C4-2B (cell line): ENCODE measurements around the gene ANKRD44.

ENCODE experiments used
- H3K27ac ChIP-seq: fragments of 450-650 bp; 2 replicates; pipeline ENCODE4 v1.5.1; 2017
- CTCF ChIP-seq: fragments of 450-650 bp; conservative IDR thresholded peaks from 2 replicates; pipeline ENCODE4 v1.5.1; 2017; ENCODE audit warnings: mild to moderate bottlenecking
- ZFX ChIP-seq: fragments of 450-650 bp; IDR thresholded peaks from 2 replicates; pipeline ENCODE4 v1.6.1; 2017

ANKRD44 gene

GRCh38 chr2:197103363-197103762 is 207.2 kb downstream of the ANKRD44 start:
- TF ChIP-seq CTCF = no peak
- TF ChIP-seq ZFX = no peak
- no peak overlapping the region for H3K27ac ChIP-seq

GRCh38 chr2:197102231-197102630 is 208.3 kb downstream of the ANKRD44 start:
- no peak overlapping the region for H3K27ac ChIP-seq
- TF ChIP-seq ZFX = no peak
- no peak for TF ChIP-seq CTCF

- H3K27ac ChIP-seq = no peak overlapping the region
- TF ChIP-seq ZFX (no peak), CTCF (no peak)
Observed at GRCh38 chr2:197101519-197101918, 209.1 kb downstream of the ANKRD44 start.

GRCh38 chr2:197097578-197098366 is 212.8 kb downstream of the ANKRD44 start:
- TF ChIP-seq ZFX (no peak), CTCF (no peak)
- H3K27ac ChIP-seq = no peak overlapping the region

GRCh38 chr2:197096649-197097048 is 213.9 kb downstream of the ANKRD44 start:
- no peak overlapping the region for H3K27ac ChIP-seq
- TF ChIP-seq CTCF (no peak), ZFX (no peak)

GRCh38 chr2:197092431-197092830 is 218.1 kb downstream of the ANKRD44 start:
- no peak for TF ChIP-seq ZFX
- TF ChIP-seq CTCF = no peak
- no peak overlapping the region for H3K27ac ChIP-seq

GRCh38 chr2:197090742-197091367 is 219.7 kb downstream of the ANKRD44 start:
- no peak overlapping the region for H3K27ac ChIP-seq
- no peak for TF ChIP-seq CTCF
- no peak for TF ChIP-seq ZFX
